ENCODE measurements around the gene EVA1C.
"Not testable (repeated sequence)": the region's sequence is repeated elsewhere in the genome, so short reads cannot be mapped to it uniquely, and the experiment has no call there.

The EVA1C gene

GRCh38 chr21:32426592-32427051 is 14.1 kb downstream of the EVA1C start:
- TF ChIP-seq, protein P1, sequence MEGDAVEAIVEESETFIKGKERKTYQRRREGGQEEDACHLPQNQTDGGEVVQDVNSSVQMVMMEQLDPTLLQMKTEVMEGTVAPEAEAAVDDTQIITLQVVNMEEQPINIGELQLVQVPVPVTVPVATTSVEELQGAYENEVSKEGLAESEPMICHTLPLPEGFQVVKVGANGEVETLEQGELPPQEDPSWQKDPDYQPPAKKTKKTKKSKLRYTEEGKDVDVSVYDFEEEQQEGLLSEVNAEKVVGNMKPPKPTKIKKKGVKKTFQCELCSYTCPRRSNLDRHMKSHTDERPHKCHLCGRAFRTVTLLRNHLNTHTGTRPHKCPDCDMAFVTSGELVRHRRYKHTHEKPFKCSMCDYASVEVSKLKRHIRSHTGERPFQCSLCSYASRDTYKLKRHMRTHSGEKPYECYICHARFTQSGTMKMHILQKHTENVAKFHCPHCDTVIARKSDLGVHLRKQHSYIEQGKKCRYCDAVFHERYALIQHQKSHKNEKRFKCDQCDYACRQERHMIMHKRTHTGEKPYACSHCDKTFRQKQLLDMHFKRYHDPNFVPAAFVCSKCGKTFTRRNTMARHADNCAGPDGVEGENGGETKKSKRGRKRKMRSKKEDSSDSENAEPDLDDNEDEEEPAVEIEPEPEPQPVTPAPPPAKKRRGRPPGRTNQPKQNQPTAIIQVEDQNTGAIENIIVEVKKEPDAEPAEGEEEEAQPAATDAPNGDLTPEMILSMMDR (IDR thresholded peaks at IDR 0.05; ENCODE audit: low read depth, low read length), result no peak
- no peak for DNase-seq (ENCODE audit: extremely low read depth, low read depth)

GRCh38 chr21:32427958-32428623 is 15.6 kb downstream of the EVA1C start:
- TF ChIP-seq, protein P1 (IDR thresholded peaks at IDR 0.05; ENCODE audit: low read depth, low read length), result no peak
- no peak for DNase-seq (ENCODE audit: extremely low read depth, low read depth)

- not testable (repeated sequence) for DNase-seq (ENCODE audit: extremely low read depth, low read depth)
Observed at GRCh38 chr21:32432982-32433660, 20.6 kb downstream of the EVA1C start.

GRCh38 chr21:32437729-32438128 is 25.2 kb downstream of the EVA1C start:
- no peak for DNase-seq (ENCODE audit: extremely low read depth, low read depth)
- TF ChIP-seq, protein P1 (IDR thresholded peaks at IDR 0.05; ENCODE audit: low read depth, low read length), result no peak

- DNase-seq (ENCODE audit: extremely low read depth, low read depth), result no peak
- TF ChIP-seq, protein P1 (IDR thresholded peaks at IDR 0.05; ENCODE audit: low read depth, low read length), result no peak
Observed at GRCh38 chr21:32442566-32443318, 30.2 kb downstream of the EVA1C start.

DNA sequence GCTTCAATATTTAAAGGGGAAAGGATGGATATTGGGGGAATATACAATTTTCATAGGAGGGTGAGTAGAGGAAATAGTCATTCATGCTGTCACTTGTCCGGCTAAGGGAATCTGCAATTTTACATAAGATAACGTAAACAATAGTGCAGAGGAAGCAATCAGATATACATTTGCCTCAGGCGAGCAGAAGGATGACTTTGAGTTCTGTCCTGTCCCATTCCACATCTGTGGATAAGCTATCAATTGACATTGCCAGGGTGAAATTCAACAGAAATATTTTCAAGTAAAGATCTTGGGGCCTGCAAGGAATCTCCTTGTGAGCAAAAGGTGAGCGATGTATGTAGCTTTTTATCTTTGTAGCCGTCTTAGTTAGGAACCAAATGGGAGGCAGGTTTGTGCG is 32.6 kb downstream of the EVA1C start:
- DNase-seq (ENCODE audit: extremely low read depth, low read depth), result no peak
- TF ChIP-seq, protein P1 (IDR thresholded peaks at IDR 0.05; ENCODE audit: low read depth, low read length), result no peak

- not testable (repeated sequence) for DNase-seq (ENCODE audit: extremely low read depth, low read depth)
Observed at GRCh38 chr21:32446440-32446839, 33.9 kb downstream of the EVA1C start.

DNA sequence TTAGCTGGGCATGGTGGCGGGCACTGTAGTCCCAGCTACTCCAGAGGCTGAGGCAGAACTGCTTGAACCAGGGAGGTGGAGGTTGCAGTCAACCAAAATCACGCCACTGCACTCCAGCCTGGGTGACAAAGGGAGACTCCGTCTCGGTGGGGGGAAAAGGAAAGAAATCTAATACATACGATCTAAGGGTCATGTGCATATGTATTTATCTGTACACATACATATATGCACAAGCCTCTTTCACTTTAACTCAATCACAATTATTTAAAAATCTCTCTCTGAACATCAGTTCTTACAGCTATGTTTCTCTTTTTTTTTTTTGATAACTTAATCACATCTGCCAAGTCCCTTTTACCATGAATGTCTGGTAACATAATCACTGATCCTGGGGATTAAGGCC is 34.7 kb downstream of the EVA1C start:
- DNase-seq (ENCODE audit: extremely low read depth, low read depth), result no peak
- TF ChIP-seq, protein P1 (IDR thresholded peaks at IDR 0.05; ENCODE audit: low read depth, low read length), result no peak

Measured in AG09319 (cell line).